ACC112 (cell line): ENCODE data around the gene PLXDC1.
"Not testable (repeated sequence)": the region's sequence is repeated elsewhere in the genome, so short reads cannot be mapped to it uniquely, and the experiment has no call there.

Experiments used
- H2AFZ ChIP-seq: fragments of 200-600 bp; sonication (generic); one replicate; pipeline ENCODE4 v1.6.0; 2017; ENCODE audit warnings: antibody characterized with exemption, low read length; ENCODE audit not compliant: unreplicated experiment
- H3K27ac ChIP-seq: fragments of 200-600 bp; sonication (generic); 2 replicates; pipeline ENCODE4 v1.5.1; 2014; ENCODE audit warnings: low read depth, mild to moderate bottlenecking, antibody characterized with exemption, low read length, moderate library complexity
- H3K27me3 ChIP-seq: fragments of 200-600 bp; sonication (generic); 2 replicates; pipeline ENCODE4 v1.6.1; 2014; ENCODE audit warnings: mild to moderate bottlenecking, antibody characterized with exemption, low read length, moderate library complexity, mixed read lengths; ENCODE audit not compliant: insufficient read depth
- H3K36me3 ChIP-seq: fragments of 200-600 bp; sonication (generic); 2 replicates; pipeline ENCODE4 v1.6.1; 2016; ENCODE audit warnings: mild to moderate bottlenecking, antibody characterized with exemption, low read length, moderate library complexity, mixed read lengths; ENCODE audit not compliant: insufficient read depth
- H3K4me1 ChIP-seq: fragments of 200-600 bp; sonication (generic); one replicate; pipeline ENCODE4 v1.6.1; 2016; ENCODE audit warnings: low read length, mixed read lengths; ENCODE audit not compliant: insufficient read depth, unreplicated experiment, control insufficient read depth
- H3K4me3 ChIP-seq: fragments of 200-600 bp; sonication (generic); 2 replicates; pipeline ENCODE4 v1.5.1; 2014; ENCODE audit warnings: mild to moderate bottlenecking, low read depth, low read length
- H3K79me2 ChIP-seq: fragments of 200-600 bp; sonication (generic); one replicate; pipeline ENCODE4 v1.6.0; 2016; ENCODE audit warnings: low read length; ENCODE audit not compliant: control insufficient read depth, unreplicated experiment, insufficient read depth

Gene PLXDC1

DNA sequence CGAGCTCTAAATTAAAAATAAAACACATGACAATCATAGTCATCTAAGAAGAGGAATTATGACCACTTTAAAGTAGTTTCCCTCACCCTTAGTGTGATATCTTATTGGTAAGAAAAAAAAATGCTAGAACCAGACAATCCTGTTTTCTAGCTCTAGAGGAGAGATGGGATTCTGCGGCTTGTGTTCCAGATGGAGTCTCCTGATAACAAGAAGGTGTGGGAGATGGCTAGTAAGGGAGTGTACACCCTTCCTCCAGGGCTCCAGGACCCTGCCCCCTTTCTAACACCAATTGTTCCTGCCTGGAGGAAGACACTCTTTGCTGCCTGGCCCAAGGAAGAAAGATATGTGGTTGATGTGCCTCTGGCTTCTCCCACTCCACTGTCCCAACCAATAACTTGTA lies 115.4 kb downstream of the PLXDC1 start:
- Histone ChIP-seq H3K36me3 (no peaks in the 10 kb centered on the region), H3K4me3 (no peak overlapping the region), H2AFZ (no peak overlapping the region), H3K4me1 (no peaks in the 10 kb centered on the region), H3K79me2 (no peaks in the 10 kb centered on the region), H3K27me3 (peaks cover 11% of the 10 kb centered on the region), H3K27ac (no peak overlapping the region)

- H3K27ac ChIP-seq, H2AFZ ChIP-seq, H3K79me2 ChIP-seq, H3K4me3 ChIP-seq, H3K36me3 ChIP-seq, H3K4me1 ChIP-seq: not testable (repeated sequence)
- peaks cover 11% of the 10 kb centered on the region for H3K27me3 ChIP-seq
Observed at GRCh38 chr17:39035578-39035977, 115.9 kb downstream of the PLXDC1 start.

GRCh38 chr17:39028690-39029089 lies 122.7 kb downstream of the PLXDC1 start:
- Histone ChIP-seq H3K4me1 (no peaks in the 10 kb centered on the region), H3K4me3 (no peak overlapping the region), H3K36me3 (no peaks in the 10 kb centered on the region), H3K27me3 (peaks cover 18% of the 10 kb centered on the region), H3K79me2 (no peaks in the 10 kb centered on the region), H3K27ac (no peak overlapping the region), H2AFZ (no peak overlapping the region)

DNA sequence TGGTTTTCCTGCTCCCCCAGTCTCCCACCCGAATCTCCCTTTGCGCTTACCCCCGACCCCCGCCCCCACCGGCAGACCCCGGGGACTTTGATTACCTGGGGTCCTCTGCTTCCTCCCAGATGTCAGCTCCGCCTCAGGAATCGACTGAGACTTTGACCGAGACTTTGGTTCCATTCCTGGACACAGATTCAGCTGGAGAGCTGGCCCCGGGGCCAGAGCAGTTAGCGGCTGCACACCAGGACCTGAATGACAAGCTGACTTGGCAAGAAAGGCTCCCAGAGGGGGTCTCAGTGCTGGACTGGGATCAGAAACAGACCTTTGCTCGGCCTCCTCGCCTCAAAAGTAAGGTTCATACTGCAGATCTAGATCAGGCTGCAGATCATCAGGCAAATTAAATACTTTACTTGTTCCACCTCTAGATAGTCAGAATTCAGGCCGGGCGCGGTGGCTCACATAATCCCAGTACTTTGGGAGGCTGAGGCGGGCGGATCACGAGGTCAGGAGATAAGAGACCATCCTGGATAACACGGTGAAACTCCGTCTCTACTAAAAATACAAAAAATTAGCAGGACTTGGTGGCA lies 123.9 kb downstream of the PLXDC1 start:
- H3K27me3 ChIP-seq: peaks cover 12% of the 10 kb centered on the region
- no peaks in the 10 kb centered on the region for H3K36me3 ChIP-seq
- H3K4me1 ChIP-seq: no peaks in the 10 kb centered on the region
- H2AFZ ChIP-seq: peak overlapping the region; percentile 73
- H3K79me2 ChIP-seq: no peaks in the 10 kb centered on the region
- H3K27ac ChIP-seq: no peak overlapping the region
- peak overlapping the region; percentile 72 for H3K4me3 ChIP-seq

GRCh38 chr17:39026980-39027451 lies 124.4 kb downstream of the PLXDC1 start:
- H2AFZ ChIP-seq: peak overlapping the region; percentile 73
- H3K4me3 ChIP-seq: peak overlapping the region; percentile 72

DNA sequence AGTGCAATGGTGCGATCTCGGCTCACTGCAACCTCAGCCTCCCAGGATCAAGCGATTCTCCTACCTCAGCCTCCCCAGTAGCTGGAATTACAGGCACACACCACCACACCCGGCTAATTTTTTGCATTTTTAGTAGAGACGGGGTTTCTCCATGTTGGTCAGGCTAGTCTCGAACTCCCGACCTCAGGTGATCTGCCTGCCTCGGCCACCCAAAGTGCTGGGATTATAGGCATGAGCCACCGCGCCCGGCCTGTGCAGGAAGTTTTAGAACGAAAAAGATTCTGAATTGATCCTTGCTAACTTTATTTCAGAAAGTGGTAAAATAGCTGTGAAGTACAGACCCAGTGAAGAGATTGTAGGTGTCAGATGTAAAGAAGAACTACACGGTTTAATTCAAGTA lies 125.1 kb downstream of the PLXDC1 start:
- peaks cover 12% of the 10 kb centered on the region for H3K27me3 ChIP-seq
- not testable (repeated sequence) for H3K4me1 ChIP-seq, H3K36me3 ChIP-seq, H3K4me3 ChIP-seq, H3K27ac ChIP-seq, H2AFZ ChIP-seq, H3K79me2 ChIP-seq

More at GRCh38 chr17:39026980-39027451, 124.4 kb downstream of the PLXDC1 start:
- no peaks in the 10 kb centered on the region for H3K4me1 ChIP-seq
- peaks cover 12% of the 10 kb centered on the region for H3K27me3 ChIP-seq
- H3K36me3 ChIP-seq: no peaks in the 10 kb centered on the region
- no peaks in the 10 kb centered on the region for H3K79me2 ChIP-seq
- H3K27ac ChIP-seq: no peak overlapping the region

DNA sequence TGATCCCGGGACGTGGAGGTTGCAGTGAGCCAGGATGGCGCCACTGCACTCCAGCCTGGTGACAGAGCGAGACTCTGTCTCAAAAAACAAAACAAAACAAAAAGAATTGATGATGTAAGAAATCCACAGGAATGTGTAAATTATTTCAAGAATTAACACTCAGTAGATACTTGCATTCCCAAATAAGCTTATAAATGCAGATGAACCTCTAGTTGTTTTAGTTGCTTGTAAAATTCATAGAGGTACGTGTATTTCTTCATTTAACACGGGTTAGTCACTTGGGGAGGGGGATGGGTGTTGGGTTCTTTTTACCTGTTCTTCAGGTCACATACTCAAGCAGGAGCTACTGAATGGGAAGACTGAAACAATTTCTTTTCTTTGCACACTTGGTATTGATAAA lies 128.5 kb downstream of the PLXDC1 start:
- H3K4me1 ChIP-seq: no peaks in the 10 kb centered on the region
- H2AFZ ChIP-seq: no peak overlapping the region
- no peaks in the 10 kb centered on the region for H3K36me3 ChIP-seq
- peaks cover 12% of the 10 kb centered on the region for H3K27me3 ChIP-seq
- H3K79me2 ChIP-seq: no peaks in the 10 kb centered on the region
- no peak overlapping the region for H3K27ac ChIP-seq
- H3K4me3 ChIP-seq: no peak overlapping the region

GRCh38 chr17:39020037-39020436 lies 131.4 kb downstream of the PLXDC1 start:
- H3K36me3 ChIP-seq, H3K4me3 ChIP-seq, H3K4me1 ChIP-seq, H2AFZ ChIP-seq, H3K79me2 ChIP-seq, H3K27me3 ChIP-seq, H3K27ac ChIP-seq: not testable (repeated sequence)

- Histone ChIP-seq H2AFZ (no peak overlapping the region), H3K27me3 (no peaks in the 10 kb centered on the region), H3K36me3 (no peaks in the 10 kb centered on the region), H3K4me1 (peaks cover 15% of the 10 kb centered on the region), H3K4me3 (no peak overlapping the region), H3K27ac (no peak overlapping the region), H3K79me2 (no peaks in the 10 kb centered on the region)
Observed at GRCh38 chr17:39018267-39019134, 132.9 kb downstream of the PLXDC1 start.

DNA sequence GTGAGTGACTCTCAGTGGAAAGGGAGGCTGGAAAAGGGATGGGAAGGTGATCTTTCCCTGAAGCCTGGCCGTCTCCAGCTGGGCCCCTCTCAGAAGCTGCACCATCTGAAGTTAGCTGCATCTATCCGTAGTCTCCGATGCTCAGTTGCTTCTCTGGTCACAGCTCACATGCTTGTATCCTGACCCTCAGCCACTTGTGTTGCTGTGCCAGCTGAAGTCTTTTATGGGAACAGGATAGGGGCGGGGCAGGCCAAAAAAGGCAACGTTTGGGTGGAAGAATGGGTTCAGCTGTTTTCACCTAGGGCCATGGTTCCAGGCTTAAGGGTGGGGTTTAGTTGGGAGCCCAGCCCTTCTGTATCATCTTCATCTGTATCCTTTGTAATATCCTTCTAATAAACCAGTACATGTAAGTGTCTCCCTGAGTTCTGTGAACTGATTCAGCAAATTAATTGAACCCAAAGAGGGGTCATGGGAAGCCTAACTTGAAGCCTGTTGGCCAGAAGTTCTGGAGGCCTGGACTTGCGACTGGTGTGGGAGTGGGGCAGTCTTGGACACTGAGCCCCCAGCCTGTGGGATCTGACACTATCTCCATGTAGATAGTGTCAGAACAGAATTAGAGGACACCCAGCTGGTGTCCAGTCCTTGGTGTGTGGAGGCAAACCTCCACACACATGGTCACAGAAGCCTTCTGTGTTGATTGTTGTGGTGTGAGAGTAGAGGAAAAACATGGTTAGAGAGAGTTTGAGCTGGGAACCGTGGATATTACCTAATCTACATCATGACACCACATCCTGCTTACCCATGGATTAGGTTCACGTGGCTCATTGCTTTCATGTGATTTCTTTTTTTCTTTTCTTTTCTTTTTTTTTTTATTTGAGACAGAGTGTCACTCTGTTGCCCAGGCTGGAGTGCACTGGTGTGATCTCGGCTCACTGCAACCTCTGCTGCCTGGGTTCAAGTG lies 135.0 kb downstream of the PLXDC1 start:
- no peak overlapping the region for H3K4me3 ChIP-seq
- H3K27me3 ChIP-seq: no peaks in the 10 kb centered on the region
- no peak overlapping the region for H2AFZ ChIP-seq
- no peaks in the 10 kb centered on the region for H3K79me2 ChIP-seq
- peaks cover 15% of the 10 kb centered on the region for H3K4me1 ChIP-seq
- H3K27ac ChIP-seq: no peak overlapping the region
- H3K36me3 ChIP-seq: no peaks in the 10 kb centered on the region
